GM19239 (cell line): ENCODE results near the gene EPHB6.

Source experiments
- DNase-seq: peaks from one replicate; pipeline ENCODE4 v3.0.0; 2011; ENCODE audit warnings: low spot score; ENCODE audit not compliant: insufficient read length
- FAIRE-seq: peaks from 2 replicates; lab custom pipeline; 2011; peaks lifted over from hg19 to GRCh38; lab: Jason Lieb, UNC

EPHB6 gene

DNA sequence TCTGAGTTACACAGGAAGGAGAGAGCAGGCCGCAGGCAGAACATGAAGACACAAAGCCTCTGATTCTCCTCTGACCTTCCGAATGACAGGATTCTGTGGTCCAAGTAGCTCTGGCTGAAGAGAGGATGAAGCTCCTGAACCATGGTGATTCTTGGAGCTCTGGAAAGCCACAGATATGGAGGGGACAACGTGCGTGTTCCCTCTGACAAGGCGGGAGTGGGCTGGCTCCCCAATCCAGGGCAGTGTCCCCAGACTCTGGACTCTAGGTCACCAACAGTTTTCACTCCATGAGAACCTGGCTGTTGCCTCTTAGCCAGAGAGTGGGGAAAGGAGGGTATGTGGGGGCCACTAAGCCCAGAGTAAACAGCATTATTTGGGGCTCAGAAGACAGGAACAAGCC is 38.1 kb downstream of the EPHB6 start:
- no peak for FAIRE-seq
- no peak for DNase-seq

DNA sequence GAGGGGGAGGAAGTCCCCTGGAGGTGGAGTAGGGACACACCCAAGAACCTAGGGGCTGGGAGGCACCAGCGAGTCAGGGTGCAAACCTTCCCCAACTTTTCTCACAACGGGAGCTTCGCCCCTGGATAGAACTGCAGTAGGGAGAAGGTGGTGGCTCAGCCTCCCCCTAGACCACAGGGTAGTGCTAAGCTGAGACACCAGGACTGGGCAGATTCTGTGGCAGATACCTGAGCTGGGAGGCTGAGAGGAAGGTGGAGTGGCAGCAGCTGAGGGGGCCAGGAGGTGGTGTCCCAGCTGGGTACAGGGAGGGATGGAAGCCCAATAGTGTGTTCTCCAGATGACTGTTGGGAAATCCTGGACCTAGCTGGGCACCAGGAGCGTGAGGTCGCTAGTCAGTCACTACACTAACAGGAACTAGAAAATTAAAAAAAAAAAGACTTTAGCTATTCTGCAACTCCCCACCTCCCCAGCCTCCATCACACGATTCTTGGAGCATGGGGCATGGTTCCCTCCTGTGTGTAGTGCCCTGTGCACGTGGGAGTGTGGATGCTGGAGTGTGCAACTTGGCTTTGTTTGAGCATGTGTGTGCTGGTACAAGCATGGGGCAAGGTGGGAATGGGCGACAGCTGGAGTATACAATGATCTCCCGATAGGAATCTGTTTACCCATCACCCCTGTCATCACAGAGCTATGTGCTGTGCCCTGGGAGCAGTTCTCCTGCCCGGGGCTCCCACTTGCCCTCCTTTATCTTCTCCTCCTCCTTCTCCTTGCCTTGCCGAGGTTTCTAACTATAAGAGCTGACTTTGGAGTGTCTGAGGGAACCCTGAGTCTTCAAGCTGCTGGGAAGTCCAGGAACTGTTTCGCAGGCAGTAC is 39.5 kb downstream of the EPHB6 start:
- DNase-seq: no peak
- FAIRE-seq: no peak

DNA sequence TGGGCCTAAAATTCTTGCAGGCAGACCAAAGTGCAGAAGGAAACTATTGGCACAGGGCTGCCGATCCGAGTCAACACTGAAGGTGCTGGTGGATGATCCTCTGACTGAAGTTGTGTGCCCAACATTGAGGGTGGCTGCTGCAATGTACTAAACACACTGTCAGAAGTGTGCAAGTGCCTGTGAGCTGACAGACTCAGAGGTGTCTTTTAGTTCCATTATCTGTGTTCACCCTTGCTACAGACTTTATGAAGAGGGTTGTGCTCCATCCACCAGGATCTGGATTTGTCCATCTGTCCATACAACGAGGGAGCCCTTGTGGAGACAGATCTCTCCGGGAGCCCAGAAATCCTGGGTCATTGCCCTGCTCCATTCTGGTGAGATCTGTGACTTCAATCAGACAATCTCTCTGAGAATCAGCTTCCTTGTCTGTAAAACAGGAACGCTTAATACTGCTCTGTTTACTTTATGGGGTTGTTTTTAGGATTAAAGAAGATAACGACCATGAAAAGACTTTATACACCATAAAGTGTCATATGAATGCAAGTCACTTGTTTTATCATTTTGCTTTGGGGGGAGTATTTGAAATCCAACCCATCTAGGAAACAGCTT is 40.2 kb downstream of the EPHB6 start:
- FAIRE-seq: no peak
- DNase-seq: no peak

DNA sequence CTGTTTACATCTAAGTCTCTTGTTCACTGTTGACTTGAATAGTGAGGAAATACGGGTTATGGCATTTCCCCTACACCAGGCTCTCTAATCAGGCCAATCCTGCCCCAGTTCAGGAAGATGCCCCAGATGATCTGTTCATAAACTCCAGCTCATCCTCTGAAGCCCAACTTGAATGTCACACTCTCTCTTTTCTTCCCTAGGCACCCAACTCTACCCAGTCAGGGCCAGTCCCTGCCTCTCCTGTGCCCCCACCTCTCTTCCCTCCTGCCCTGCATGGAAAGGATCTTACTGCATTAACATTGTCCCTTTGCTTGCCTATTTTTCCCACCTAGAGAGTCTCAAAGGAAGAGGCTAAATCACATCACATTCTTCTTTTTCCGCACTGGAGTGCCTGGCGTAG is 41.3 kb downstream of the EPHB6 start:
- DNase-seq (no peak), FAIRE-seq (no peak)

DNA sequence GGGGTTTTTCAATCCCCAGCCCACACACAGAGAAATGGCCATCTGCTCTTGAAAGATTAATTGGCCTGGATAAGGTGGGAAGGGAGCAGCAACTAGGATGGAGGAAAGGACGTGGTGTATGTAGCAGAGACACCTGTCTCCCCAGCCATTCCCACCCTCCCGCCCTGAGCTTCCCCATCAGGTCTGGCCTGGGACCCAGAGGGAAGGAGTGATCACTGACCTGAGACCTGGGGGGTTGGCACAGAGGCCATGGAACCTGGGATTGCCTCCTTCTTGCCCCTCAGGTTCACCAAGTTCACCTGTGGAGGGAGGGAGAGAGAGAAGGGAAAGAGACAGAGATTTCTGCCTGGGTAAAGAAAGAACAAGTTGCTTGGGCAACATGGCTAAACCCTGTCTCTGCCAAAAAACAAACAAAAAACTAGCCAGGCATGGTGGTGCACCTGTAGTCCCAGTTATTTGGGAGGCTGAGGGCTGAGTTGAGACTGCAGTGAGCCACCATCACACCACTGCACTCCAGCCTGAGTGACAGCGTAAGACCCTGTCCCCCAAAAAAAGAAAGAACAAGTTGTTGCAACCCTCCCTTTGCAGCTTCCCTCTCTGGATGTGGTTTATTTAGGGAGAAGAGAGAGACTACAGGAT is 42.0 kb downstream of the EPHB6 start:
- FAIRE-seq (no peak), DNase-seq (no peak)

DNA sequence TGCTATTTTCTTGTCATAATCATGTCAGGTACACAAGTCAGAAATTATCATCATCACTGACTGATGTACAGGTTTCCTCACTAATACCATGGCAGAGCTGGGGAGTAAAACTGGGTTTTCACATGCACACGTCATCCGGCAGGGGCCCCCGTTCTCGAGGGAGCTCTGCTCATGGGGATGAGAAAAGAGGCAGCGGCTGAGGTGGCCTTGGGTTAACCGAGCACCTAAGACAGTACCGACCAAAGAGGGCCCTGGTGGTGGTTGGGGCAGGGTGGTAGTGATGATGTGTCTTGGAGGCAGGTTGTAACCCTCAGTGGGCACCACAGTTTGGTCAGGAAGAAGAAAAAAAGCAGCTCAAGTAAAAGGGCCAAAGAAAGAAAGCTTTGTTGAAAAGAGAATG is 42.8 kb downstream of the EPHB6 start:
- no peak for FAIRE-seq
- DNase-seq: no peak

DNA sequence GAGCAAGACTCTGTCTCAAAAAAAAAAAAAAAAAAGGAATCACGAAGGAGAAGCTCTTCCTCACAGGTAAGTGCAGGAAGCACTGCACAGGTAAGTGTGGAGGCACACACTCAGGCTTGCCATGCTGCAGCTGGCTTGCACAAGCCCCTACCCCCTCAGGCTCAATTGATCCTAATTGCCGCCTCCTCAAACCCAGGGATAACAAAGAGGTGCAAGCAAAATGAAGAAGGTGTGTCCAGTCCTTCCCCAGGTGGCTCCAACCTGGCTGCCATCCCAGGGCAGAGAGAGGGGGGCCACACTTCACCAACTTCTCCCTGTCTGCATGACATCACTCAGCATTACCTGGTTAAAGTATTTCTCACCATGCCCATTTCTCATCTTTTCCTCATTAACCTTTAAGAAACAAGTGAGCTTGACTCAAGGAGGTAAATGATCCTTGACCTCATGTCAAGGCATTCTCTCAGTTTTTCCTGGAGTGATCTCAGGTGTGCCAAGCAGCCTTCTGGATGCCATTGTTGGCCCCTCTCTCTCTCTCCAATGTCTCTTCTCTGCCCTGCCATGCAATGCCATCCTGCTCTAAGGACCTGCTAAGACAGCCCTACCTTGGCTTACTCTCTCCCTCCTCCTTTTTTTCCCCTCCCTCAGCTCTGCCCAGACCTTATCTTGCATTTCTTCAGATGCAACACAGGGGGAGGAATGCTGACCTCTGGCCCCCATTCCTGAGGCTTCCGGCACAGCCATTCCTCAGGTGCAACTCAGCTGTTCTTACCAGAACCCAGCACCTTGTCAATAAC is 43.7 kb downstream of the EPHB6 start:
- no peak for DNase-seq
- FAIRE-seq: no peak

DNA sequence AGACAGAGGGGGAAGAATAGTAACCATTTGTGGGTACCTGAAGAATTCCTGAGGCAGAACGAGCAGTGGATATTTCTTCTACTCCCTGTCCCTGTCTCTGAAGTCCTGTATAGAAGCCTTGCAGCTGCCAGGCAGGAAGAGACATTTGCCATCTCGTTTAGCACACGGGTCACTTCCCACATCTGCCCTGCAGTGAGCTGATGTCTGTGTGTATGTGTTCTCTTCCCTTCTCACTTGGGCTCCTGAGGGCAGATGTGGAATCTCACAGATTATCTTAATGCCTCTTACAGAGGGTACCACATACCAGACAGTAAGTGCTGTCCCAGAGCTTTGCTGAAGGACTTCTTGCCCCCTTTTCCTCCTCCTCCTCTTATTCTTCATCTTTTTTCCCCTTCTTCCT is 44.8 kb downstream of the EPHB6 start:
- DNase-seq (no peak), FAIRE-seq (no peak)

DNA sequence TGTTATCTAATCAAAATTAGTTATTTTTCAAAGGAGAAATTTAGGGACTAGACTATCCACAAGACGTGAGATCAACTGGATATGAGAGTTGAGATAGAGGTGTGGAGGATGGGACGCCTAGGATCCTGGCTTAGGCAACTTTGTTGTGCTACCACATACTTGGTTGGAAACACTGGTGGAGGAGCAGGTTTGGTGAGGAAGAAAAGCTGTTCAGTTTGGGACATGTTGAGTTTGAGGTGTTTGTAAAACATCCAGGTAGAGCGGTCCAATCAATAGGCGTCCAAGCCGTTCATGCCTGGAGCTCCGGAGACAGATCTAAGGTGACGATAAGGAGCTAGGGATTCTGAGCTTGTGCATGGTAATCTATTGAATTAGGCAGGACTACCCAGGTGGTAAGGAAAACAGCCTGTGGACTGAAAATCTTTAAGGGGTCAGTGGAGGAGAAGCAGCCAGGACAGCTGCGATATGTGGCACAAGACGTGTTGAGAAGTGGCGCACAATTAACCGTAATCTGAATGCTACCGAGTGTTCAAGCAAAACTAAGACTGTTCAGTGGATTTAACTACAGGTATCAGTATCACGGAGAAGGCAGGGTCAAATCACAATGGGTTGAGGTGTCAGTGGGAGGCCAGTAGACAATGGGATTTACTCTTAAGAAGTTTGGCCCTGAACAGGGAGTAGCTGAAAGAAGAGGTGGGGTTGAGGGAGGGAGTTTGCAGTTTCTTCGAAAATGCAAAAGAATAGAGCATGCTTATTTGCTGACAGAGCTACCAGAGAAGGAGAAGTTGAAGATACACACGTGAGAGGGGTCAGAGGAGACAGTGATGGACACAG is 46.8 kb downstream of the EPHB6 start:
- FAIRE-seq (no peak), DNase-seq (no peak)

DNA sequence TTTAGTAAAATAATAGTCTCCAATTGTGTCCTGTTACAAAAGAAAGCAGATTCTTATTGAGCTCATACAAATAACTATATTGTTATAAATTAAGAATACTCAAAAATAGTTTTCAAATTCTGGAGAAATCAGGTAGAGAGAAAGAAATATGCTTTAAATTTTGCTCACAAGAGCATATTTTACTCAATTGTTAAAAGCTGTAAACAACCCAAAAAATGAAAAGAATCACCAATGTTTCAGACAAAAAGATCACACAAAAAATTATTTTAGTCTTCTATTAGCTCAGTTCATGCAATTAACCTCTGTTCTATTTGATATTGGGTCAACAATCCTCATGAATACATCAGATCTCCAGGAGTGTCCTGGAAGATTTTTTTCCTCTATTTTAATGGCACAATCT is 49.3 kb downstream of the EPHB6 start:
- DNase-seq (no peak), FAIRE-seq (no peak)

DNA sequence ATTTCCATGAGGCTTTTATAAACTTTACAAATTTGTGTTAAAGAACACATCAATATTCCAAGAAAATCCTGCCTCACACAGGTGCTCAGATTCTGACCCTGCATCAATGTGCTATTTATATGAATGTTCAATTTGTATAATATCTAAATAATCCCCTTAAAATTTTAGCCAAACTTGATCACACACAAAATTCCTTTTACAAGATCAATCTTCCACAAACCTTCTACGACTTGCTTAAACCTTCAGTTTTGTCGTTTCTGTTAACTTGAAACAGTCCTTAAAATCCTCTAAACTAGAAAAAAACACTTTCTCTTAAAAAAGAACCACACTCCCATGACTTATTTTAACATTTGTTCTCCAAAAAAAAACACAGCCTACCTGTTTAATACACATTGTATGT is 50.9 kb downstream of the EPHB6 start:
- DNase-seq (no peak), FAIRE-seq (no peak)

DNA sequence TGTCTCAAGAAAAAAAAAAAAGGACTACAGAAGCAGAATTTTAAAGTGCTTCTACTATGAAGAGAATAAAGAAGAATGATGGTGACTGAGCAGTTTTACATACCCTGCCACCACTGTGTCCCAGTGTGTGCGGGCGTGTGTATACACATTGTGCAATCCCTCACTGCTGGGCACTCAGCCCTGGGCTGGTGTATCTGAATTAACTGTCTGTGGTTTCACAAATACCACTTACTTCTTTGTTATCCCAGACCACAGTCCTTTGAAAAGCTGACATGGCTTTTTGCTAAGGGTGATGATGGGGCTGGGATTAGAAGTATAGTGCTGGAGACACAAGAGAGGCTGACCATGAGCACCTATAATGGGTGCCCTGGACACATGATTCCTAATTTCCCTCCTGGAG is 51.8 kb downstream of the EPHB6 start:
- no peak for DNase-seq
- no peak for FAIRE-seq

DNA sequence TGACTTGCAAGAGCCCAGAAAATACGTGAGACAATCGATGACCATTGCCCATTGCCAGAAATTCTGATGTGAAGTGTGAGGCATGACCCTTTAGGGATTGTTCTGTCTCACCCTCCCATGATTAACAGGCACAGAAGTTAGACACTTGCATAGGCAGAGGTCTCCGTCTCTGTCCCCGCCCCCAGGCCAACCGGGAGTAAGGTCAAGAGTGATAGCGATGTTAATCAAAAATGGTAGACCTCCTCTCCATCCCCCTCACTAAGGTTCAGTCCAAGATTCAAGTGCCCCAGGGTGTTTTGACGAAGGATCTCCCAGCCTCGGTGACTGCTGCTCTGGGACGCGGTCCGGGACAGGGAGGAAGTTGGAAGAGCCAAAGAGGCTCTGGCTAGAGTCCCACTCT is 53.4 kb downstream of the EPHB6 start:
- DNase-seq: no peak

DNA sequence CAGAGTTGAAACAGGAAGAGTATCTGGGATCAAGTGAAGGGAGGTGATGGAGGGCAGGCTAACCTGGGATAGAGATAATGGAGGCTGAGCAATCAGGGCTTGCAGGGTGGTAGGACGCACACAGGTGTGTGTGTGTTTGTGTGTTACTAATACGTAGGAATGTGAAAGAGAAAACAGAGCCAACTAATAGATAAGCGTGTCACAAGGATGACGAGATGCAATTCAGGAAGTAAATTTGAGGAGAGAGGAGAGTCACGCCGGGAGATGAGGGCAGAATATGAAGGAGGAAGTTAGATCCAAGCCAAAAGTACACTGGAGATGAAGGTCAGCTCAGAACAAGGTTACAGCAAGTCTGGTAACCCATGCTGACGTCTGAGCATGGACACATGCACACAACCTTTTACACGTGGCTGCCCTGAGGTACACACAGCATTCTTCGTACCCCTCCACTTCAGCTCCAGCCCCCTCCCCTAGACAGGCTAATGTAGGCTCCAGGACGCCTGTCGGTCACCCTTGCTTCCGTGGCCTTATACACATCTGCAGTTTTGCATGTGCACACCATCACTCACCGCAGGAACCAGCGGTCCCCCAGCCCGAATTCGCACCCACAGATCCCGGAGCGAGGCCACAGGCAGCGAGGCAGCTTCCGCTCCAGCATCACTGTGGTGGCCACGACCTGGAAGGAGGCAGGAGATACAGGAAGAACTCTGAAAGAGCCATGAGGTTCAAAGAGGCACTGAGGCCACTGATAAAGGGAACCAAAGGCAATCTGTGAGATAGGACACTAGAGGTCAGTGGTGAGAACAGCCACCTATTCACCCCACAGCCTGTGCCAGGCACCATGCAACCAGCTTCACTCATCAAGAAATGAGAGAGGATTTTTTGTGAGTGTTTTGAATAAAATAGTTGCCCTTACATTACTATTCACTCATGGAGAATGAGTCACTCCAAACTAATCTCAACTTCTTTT is 54.3 kb downstream of the EPHB6 start:
- no peak for DNase-seq
- FAIRE-seq: no peak

More for the DNA sequence above, 53.4 kb downstream of the EPHB6 start:
- no peak for FAIRE-seq

DNA sequence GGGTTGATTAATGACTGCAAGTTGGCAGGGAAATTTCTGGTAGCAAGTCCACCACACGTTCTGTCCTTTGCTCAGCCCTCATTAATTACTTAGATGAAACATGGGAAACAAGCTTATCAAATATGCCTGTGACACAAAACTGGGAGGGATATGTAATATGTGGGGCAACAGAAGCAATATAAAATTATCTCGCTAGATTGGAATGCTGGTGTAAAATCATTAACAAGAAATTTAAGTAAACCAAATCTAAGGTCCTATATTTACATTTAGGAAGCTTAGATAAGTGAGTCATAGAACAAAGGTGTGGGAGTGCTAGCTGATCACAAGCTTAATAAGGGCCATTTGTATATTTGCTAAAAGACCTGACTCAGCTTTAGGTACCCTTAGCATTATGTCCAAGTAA is 55.2 kb downstream of the EPHB6 start:
- DNase-seq (no peak), FAIRE-seq (no peak)

DNA sequence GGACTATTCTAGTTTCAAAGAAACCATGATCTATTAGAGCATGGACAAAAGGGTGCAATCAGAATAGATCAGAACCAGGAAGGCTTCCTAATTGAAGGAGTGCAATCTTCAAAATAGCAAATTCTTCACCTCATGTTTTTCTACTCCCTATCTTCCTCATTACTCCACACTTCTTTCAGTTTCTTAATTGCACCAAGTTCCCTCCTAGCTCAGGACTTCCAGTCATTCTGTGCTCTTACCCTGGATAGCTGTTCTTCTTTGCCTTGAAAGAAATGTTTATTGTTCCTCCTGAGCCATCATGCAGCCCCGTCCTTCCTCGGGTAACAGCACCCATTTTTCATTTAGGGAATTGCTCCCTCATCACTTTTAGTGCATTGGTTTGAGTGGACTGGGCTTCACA is 55.6 kb downstream of the EPHB6 start:
- DNase-seq (no peak), FAIRE-seq (no peak)

DNA sequence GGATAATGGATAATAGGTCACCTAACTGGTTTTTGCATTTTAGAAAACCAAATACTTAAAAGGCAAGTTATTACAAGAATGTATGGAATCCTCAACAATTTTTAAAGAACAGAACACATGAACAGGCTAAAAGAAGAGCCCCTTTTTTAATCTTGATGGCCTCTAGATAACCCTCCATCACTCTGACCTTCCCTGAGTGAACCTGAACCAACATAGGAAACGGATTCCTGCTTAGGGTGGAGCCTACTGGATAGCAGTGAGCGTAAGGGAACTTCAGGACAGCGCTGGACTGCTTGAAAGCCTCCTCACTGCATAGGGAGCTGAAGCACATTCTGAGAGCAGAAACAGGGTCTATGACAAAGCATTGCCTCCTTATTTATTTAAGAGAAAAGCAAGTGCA is 58.2 kb downstream of the EPHB6 start:
- no peak for DNase-seq
- FAIRE-seq: no peak

DNA sequence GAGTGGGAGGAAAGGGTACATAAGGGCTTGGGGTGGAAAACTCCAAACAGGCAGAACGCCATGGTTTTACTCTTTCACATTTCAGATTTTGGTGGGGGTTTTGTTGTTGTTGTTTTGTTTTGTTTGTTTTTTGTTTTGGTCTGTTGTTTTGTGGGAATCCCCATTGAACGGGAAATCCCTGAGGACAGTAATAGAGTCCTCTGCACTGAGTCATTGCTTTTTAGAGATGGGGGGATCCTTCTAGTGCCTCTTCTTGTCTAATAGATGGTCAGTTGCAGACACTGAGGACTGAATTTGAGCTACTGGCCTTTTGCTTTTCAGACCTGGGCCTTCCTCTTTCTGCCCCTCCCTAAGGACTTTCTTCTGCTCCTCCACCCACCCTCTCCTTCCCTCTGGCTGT is 58.7 kb downstream of the EPHB6 start:
- FAIRE-seq: no peak
- DNase-seq: no peak

DNA sequence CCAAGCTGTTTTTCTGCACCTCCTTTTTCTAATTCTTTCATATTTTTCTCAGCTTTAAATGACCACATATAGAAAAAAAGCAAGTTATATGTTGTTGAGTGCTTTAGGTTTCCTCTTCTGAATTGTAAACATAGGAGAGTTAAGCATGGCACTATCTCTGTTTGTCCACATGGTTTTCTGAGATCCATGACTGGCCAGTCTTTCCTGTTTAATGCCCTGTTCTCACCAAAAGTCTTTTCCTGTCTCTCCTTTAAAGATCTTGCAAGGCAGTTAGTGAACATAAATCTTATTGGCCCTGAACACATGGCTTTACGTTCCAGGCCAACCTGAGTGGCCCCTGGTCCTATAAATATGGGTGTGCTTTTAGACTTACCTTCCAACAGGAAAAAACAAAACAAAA is 59.2 kb downstream of the EPHB6 start:
- FAIRE-seq (no peak), DNase-seq (no peak)
